Sigmoid colon (tissue), 4 donors: Measurements from ENCODE around the gene MGARP.

Source experiments
- POLR2A ChIP-seq, 2 donors: fragments of 450-650 bp; IDR thresholded peaks; one replicate each; pipeline ENCODE4 v1.6.1; 2016; ENCODE audit warnings: antibody characterized with exemption in 2 of 2, mild to moderate bottlenecking in 2 of 2, moderate library complexity in 2 of 2
- POLR2AphosphoS5 ChIP-seq, 4 donors: sonication (generic); formaldehyde crosslinking; IDR thresholded peaks; one replicate each; pipeline ENCODE4 v1.6.1; 2017; ENCODE audit warnings: antibody characterized with exemption in 4 of 4
- TF ChIP-seq, protein P1 (sequence below), 4 experiments: fragments of 450-650 bp in 3 of 4; fragments of 200-600 bp in 1 of 4; IDR thresholded peaks; one replicate each; pipeline ENCODE4 v1.5.1; 2016 to 2019; ENCODE audit warnings: antibody characterized with exemption in 4 of 4, mild to moderate bottlenecking in 3 of 4, moderate library complexity in 2 of 4

DNA sequence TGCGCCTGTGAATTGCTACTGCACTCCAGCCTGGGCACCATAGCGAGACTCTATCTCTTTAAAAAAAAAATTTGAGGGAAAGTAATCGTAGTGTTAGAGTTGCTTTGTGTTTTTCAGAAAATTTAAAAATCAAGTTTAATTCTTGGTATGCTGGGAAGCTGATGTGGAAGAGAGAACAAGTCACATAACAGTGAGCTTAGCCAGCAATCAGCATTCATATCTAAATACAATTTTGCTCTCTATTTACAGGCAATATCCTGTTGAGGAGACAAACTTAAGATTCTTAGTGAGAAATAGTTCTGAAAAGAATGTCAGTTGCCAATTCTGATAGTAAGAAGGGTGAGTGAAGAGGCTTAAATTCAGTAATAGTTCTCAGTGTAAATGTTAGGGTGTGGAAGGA, 31.9 kb upstream of the MGARP start:
- TF ChIP-seq, protein P1, sequence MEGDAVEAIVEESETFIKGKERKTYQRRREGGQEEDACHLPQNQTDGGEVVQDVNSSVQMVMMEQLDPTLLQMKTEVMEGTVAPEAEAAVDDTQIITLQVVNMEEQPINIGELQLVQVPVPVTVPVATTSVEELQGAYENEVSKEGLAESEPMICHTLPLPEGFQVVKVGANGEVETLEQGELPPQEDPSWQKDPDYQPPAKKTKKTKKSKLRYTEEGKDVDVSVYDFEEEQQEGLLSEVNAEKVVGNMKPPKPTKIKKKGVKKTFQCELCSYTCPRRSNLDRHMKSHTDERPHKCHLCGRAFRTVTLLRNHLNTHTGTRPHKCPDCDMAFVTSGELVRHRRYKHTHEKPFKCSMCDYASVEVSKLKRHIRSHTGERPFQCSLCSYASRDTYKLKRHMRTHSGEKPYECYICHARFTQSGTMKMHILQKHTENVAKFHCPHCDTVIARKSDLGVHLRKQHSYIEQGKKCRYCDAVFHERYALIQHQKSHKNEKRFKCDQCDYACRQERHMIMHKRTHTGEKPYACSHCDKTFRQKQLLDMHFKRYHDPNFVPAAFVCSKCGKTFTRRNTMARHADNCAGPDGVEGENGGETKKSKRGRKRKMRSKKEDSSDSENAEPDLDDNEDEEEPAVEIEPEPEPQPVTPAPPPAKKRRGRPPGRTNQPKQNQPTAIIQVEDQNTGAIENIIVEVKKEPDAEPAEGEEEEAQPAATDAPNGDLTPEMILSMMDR (IDR thresholded peaks at IDR 0.05): no peak
- TF ChIP-seq POLR2AphosphoS5 (IDR thresholded peaks at IDR 0.05) (no peak), POLR2A (IDR thresholded peaks at IDR 0.05) (no peak)
